Loucy (cell line): Measurements from ENCODE around the gene MEF2C.

Source experiments
- H2AFZ ChIP-seq: fragments of 200-600 bp; sonication (generic); 2 replicates; pipeline ENCODE4 v1.6.0; 2016; ENCODE audit warnings: antibody characterized with exemption, mild to moderate bottlenecking, low read length, moderate library complexity
- H3F3A ChIP-seq: fragments of 200-600 bp; 2 replicates; pipeline ENCODE4 v1.6.0; 2016; ENCODE audit warnings: antibody characterized with exemption, low read depth, mild to moderate bottlenecking
- H3K27me3 ChIP-seq: fragments of 200-600 bp; sonication (generic); 2 replicates; pipeline ENCODE4 v1.6.1; 2014; ENCODE audit warnings: low read length, mild to moderate bottlenecking; ENCODE audit not compliant: insufficient read depth, poor library complexity, severe bottlenecking
- H3K36me3 ChIP-seq: fragments of 200-600 bp; sonication (generic); 2 replicates; pipeline ENCODE4 v1.6.1; 2016; ENCODE audit warnings: low read length; ENCODE audit not compliant: insufficient read depth
- H3K4me1 ChIP-seq: fragments of 200-600 bp; sonication (generic); 2 replicates; pipeline ENCODE4 v1.5.1; 2014; ENCODE audit warnings: low read length, mild to moderate bottlenecking; ENCODE audit not compliant: insufficient read depth, poor library complexity, severe bottlenecking
- H3K4me2 ChIP-seq: fragments of 200-600 bp; sonication (generic); 2 replicates; pipeline ENCODE4 v1.6.0; 2014; ENCODE audit warnings: antibody characterized with exemption, low read length, low read depth, mild to moderate bottlenecking; ENCODE audit not compliant: poor library complexity, severe bottlenecking
- H3K4me3 ChIP-seq: fragments of 200-600 bp; sonication (generic); 2 replicates; pipeline ENCODE4 v1.5.1; 2014; ENCODE audit warnings: low read length, mild to moderate bottlenecking, mixed read lengths; ENCODE audit not compliant: poor library complexity, severe bottlenecking
- H3K79me2 ChIP-seq: fragments of 200-600 bp; sonication (generic); 2 replicates; pipeline ENCODE4 v1.6.1; 2014; ENCODE audit warnings: low read length; ENCODE audit not compliant: insufficient read depth
- H3K9ac ChIP-seq: fragments of 200-600 bp; sonication (generic); 2 replicates; pipeline ENCODE4 v1.6.0; 2014; ENCODE audit warnings: mild to moderate bottlenecking, low read depth, low read length, moderate library complexity; ENCODE audit not compliant: poor library complexity, severe bottlenecking
- H3K9me2 ChIP-seq: fragments of 200-600 bp; sonication (generic); replicated peaks from 2 replicates; pipeline ENCODE4 v1.6.1; 2016; ENCODE audit warnings: low read depth, low read length, mixed read lengths
- H3K9me3 ChIP-seq: fragments of 200-600 bp; sonication (generic); 2 replicates; pipeline ENCODE4 v1.6.1; 2014; ENCODE audit warnings: mild to moderate bottlenecking, antibody characterized with exemption, low read length, low read depth; ENCODE audit not compliant: insufficient read depth
- H4K20me1 ChIP-seq: fragments of 200-600 bp; sonication (generic); 2 replicates; pipeline ENCODE4 v1.6.0; 2014; ENCODE audit warnings: antibody characterized with exemption, low read length, mild to moderate bottlenecking; ENCODE audit not compliant: insufficient read depth, poor library complexity, severe bottlenecking
- EZH2phosphoT487 ChIP-seq: fragments of 200-600 bp; IDR thresholded peaks from 2 replicates; pipeline ENCODE4 v1.6.1; 2018; ENCODE audit warnings: antibody characterized with exemption, mild to moderate bottlenecking, moderate library complexity, borderline replicate concordance
- TF ChIP-seq, protein P1 (sequence below): fragments of 200-600 bp; sonication (generic); conservative IDR thresholded peaks from 2 replicates; pipeline ENCODE4 v1.5.1; 2014; ENCODE audit warnings: mild to moderate bottlenecking, antibody characterized with exemption, low read length

The MEF2C gene

DNA sequence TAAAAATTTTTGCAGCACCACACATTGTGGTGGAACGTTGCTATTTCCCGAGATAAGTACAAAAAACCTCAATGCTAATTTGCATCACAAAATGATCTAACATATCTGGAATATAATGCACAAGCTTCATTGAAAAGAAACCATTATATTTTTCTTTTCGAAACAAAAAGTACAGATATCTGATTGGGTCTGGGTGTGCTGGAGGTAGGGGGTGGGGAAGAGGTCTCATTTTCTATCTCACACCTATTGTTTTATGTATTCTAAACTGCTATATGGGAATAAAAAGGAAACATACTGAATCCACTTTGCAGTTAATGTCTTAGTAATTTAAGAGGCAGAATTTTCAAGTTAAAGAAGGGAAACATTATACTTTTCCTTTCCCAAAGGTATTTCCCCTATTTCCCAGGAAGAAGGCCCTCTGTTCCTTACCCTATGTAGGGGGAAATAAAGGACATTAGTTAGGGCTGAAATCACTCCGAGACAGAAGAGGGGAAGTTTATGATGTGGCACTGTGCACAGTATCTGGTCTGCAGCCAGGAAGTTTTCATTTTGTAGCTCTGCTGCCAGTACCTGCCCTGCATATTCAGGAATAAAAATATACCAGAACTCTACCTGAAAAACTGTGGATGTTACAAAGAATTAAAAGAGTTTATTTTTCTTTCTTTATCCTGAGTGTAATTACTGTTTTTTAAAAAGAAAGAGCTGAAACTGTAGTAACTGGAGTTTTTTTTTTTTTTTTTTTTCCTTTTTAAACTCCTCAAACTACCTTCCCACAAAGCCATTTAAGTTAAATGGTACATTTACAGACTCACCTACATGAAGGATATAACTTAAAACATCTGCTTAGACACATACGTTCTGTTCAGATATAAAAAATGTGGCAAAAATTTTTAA is 7.4 kb downstream of the MEF2C start:
- Histone ChIP-seq H3K4me2 (peak overlapping the region; percentile 41), H3K9ac (no peak overlapping the region), H3K4me3 (no peak overlapping the region), H3K9me3 (no peaks in the 10 kb centered on the region), H3F3A (no peaks in the 10 kb centered on the region), H2AFZ (peak overlapping the region; percentile 76), H3K9me2 (no peaks in the 10 kb centered on the region), H3K4me1 (peaks cover 3% of the 10 kb centered on the region), H3K79me2 (no peaks in the 10 kb centered on the region), H4K20me1 (no peaks in the 10 kb centered on the region), H3K27me3 (no peaks in the 10 kb centered on the region), H3K36me3 (no peaks in the 10 kb centered on the region)
- no peak for TF ChIP-seq EZH2phosphoT487
- TF ChIP-seq, protein P1, sequence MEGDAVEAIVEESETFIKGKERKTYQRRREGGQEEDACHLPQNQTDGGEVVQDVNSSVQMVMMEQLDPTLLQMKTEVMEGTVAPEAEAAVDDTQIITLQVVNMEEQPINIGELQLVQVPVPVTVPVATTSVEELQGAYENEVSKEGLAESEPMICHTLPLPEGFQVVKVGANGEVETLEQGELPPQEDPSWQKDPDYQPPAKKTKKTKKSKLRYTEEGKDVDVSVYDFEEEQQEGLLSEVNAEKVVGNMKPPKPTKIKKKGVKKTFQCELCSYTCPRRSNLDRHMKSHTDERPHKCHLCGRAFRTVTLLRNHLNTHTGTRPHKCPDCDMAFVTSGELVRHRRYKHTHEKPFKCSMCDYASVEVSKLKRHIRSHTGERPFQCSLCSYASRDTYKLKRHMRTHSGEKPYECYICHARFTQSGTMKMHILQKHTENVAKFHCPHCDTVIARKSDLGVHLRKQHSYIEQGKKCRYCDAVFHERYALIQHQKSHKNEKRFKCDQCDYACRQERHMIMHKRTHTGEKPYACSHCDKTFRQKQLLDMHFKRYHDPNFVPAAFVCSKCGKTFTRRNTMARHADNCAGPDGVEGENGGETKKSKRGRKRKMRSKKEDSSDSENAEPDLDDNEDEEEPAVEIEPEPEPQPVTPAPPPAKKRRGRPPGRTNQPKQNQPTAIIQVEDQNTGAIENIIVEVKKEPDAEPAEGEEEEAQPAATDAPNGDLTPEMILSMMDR, result no peak

DNA sequence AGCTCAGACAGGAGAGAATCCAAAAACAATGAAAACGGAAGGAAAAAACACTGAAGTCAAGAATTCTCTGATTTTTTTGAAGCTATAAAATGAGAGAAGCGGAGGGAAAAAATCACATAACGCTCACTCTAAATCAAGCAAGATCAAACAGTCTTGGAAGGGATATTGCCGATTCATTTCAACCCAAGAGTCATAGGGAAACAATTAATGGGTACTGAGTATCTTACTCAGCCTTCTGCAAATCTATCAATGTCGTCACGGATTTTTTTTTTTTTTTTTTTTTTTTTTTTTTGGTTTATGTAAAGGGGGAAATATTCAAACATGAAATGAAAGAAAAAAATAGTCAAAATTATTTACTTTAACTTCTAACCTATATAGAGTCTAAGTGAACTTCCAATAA is 9.5 kb downstream of the MEF2C start:
- Histone ChIP-seq H3K4me2 (no peak overlapping the region), H3K36me3 (no peaks in the 10 kb centered on the region), H4K20me1 (no peaks in the 10 kb centered on the region), H3K4me3 (no peak overlapping the region), H3K9ac (no peak overlapping the region), H3K9me3 (no peaks in the 10 kb centered on the region), H3K9me2 (no peaks in the 10 kb centered on the region), H3F3A (no peaks in the 10 kb centered on the region), H2AFZ (no peak overlapping the region), H3K79me2 (no peaks in the 10 kb centered on the region), H3K4me1 (peaks cover 3% of the 10 kb centered on the region), H3K27me3 (no peaks in the 10 kb centered on the region)
- TF ChIP-seq EZH2phosphoT487, result no peak
- TF ChIP-seq, protein P1, result no peak

DNA sequence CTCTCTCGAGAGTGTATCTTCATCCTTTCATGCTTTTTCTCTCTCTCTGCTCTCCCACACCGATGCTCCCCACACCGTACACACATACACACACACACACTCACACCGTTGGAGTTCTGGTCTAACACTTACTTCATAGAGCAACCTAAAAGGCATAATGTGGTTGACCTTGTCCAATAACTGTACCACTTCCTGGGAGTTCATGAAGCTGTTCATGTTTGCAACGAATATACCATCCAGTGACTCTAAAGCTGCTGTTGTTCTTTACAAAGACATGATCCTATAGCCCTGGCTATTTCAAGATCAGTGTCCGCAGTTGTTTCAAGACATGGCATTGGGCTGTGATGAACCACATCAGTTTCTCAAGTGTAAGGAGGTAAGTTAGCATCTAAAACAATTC is 10.0 kb downstream of the MEF2C start:
- Histone ChIP-seq H4K20me1 (no peaks in the 10 kb centered on the region), H3K36me3 (no peaks in the 10 kb centered on the region), H3K9me3 (no peaks in the 10 kb centered on the region), H3K9me2 (no peaks in the 10 kb centered on the region), H3K9ac (no peak overlapping the region), H3F3A (no peaks in the 10 kb centered on the region), H3K4me2 (no peak overlapping the region), H3K27me3 (no peaks in the 10 kb centered on the region), H3K4me3 (no peak overlapping the region), H2AFZ (no peak overlapping the region), H3K4me1 (peaks cover 3% of the 10 kb centered on the region), H3K79me2 (no peaks in the 10 kb centered on the region)
- no peak for TF ChIP-seq EZH2phosphoT487
- TF ChIP-seq, protein P1, result no peak
